Measurements from ENCODE around the gene OPCML.

OPCML gene

GRCh38 chr11:133530501-133530835 is 1.8 kb downstream of the OPCML start:
- CTCF ChIA-PET, result no interaction called here
- TF ChIP-seq CTCF (IDR thresholded peaks at IDR 0.05; ENCODE audit: insufficient read depth, low read length, missing control alignments), result no peak
- POLR2A ChIA-PET, result no interaction called here
- no peak for DNase-seq (ENCODE audit: low read depth, low spot score)
- H3K4me3 ChIP-seq (ENCODE audit: low read depth, low read length), result no peak overlapping the region

GRCh38 chr11:133529807-133530500 is 2.3 kb downstream of the OPCML start:
- POLR2A ChIA-PET, result no interaction called here

GRCh38 chr11:133526790-133527189 is 5.5 kb downstream of the OPCML start:
- CTCF ChIA-PET, result no interaction called here
- no peak for DNase-seq (ENCODE audit: low read depth, low spot score)
- POLR2A ChIA-PET, result no interaction called here
- H3K4me3 ChIP-seq (ENCODE audit: low read depth, low read length), result no peak overlapping the region
- TF ChIP-seq CTCF (IDR thresholded peaks at IDR 0.05; ENCODE audit: insufficient read depth, low read length, missing control alignments), result no peak

More at GRCh38 chr11:133529807-133530500, 2.3 kb downstream of the OPCML start:
- no peak overlapping the region for H3K4me3 ChIP-seq (ENCODE audit: low read depth, low read length)
- no peak for DNase-seq (ENCODE audit: low read depth, low spot score)
- CTCF ChIA-PET, result no interaction called here
- no peak for TF ChIP-seq CTCF (IDR thresholded peaks at IDR 0.05; ENCODE audit: insufficient read depth, low read length, missing control alignments)

GRCh38 chr11:133525976-133526375 is 6.3 kb downstream of the OPCML start:
- DNase-seq (ENCODE audit: low read depth, low spot score), result no peak
- POLR2A ChIA-PET, result no interaction called here
- TF ChIP-seq CTCF (IDR thresholded peaks at IDR 0.05; ENCODE audit: insufficient read depth, low read length, missing control alignments), result no peak
- H3K4me3 ChIP-seq (ENCODE audit: low read depth, low read length), result no peak overlapping the region
- CTCF ChIA-PET, result no interaction called here

GRCh38 chr11:133524488-133524887 is 7.8 kb downstream of the OPCML start:
- no peak for TF ChIP-seq CTCF (IDR thresholded peaks at IDR 0.05; ENCODE audit: insufficient read depth, low read length, missing control alignments)
- ChIA-PET CTCF (no interaction called here), POLR2A (no interaction called here)
- DNase-seq (ENCODE audit: low read depth, low spot score), result no peak
- no peak overlapping the region for H3K4me3 ChIP-seq (ENCODE audit: low read depth, low read length)

- DNase-seq (ENCODE audit: low read depth, low spot score), result no peak
- CTCF ChIA-PET, result no interaction called here
- no peak for TF ChIP-seq CTCF (IDR thresholded peaks at IDR 0.05; ENCODE audit: insufficient read depth, low read length, missing control alignments)
- H3K4me3 ChIP-seq (ENCODE audit: low read depth, low read length), result no peak overlapping the region
- POLR2A ChIA-PET, result no interaction called here
Observed at GRCh38 chr11:133522344-133522743, 10.0 kb downstream of the OPCML start.
